NOMO-1 (cell line): ENCODE data around the gene ING2.
A peak's percentile ranks its signal among the peaks of the same experiment; 100 is the strongest.
"Not testable (repeated sequence)": the region's sequence is repeated elsewhere in the genome, so short reads cannot be mapped to it uniquely, and the experiment has no call there.

Experiments used
- DNase-seq, 2 experiments: peaks; one replicate each; lab custom pipeline; 2025; ENCODE audit not compliant: unreplicated experiment in 2 of 2; lab: John Stamatoyannopoulos, UW

The ING2 gene

DNA sequence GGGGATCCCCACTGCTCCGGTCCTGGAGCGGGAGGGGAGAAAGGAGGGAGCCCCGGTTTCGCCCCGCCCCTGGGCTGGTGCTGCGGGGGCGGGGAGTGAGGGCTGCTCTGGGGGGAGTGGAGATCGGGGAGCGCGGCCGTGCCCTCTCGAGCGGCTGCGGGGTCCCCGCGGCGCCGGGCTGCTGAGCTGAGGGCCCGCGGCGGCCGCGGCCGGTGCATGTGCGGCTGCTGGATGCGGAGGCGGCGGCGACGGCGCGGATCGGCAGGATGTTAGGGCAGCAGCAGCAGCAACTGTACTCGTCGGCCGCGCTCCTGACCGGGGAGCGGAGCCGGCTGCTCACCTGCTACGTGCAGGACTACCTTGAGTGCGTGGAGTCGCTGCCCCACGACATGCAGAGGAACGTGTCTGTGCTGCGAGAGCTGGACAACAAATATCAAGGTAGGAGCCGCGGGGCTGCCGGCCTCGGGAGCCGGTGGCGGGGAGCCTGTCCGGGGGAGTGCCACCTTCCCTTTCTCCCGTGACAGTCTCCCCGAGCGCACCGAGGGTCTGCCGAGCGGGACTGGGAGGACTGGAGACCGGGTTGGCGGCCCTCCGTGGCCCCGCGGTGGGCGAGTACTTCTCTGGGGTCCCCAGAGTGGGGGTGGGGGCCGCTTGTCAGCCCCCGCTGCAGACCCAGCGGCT lies at the start of gene ING2:
Gene ING2 (plus strand): TSS at position 129 of the 681 bp plus-strand sequence. CDS start 138 bp downstream, at position 267.
- DNase-seq: peak; percentile 74 to 75

GRCh38 chr4:183455431-183456195 lies 49.2 kb upstream of the ING2 start:
- DNase-seq: no peak

DNA sequence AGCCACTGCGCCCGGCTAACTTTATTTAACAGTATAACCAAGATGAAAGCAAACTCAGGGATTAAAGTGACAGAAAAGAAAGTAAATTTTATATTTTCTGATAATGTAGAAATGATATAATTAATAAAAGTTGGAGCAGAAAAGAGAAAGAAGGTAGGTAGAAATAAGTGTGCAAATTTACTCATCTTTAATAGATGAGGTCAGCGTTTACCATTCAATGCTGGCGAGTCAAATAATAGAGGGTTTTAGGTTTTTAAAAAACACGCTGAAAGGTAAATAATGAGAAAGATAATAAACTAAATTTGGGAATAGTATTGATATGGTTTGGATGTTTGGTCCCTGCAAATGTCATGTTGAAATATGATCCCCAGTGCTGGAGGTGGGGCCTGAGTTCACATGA lies 46.9 kb upstream of the ING2 start:
- DNase-seq: no peak

GRCh38 chr4:183463903-183464619 lies 40.8 kb upstream of the ING2 start:
- not testable (repeated sequence) for DNase-seq

DNA sequence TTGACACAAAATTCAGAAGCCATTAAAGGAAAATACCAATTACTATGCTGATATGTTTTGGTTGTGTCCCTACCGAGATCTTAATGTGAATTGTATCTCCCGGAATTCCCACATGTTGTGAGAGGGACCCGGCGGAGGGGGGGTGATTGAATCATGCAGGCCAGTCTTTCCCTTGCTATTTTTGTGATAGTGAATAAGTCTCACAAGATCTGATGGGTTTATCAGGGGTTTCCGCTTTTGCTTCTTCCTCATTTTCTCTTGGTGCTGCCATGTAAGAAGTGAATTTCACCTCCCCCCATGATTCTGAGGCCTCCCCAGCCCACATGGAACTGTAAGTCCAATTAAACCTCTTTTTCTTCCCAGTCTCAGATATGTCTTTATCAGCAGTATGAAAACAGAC lies 39.0 kb upstream of the ING2 start:
- DNase-seq: peak in 1 of 2 experiments; percentile 32

DNA sequence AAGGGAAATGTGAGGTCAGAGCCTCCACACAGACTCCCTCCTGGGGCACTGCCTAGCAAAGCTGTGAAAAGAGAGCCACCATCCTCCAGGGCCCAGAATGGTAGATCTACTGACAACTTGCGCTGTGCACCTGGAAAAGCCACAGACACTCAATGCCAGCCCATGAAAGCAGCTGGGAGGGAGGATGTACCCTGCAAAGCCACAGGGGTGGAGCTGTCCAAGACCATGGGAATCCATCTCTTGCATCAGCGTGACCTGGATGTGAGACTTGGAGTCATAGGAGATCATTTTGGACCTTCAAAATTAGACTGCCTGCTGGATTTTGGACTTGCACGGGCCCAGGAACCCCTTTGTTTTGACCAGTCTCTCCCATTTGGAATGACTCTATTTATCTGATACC lies 37.6 kb upstream of the ING2 start:
- DNase-seq: no peak

DNA sequence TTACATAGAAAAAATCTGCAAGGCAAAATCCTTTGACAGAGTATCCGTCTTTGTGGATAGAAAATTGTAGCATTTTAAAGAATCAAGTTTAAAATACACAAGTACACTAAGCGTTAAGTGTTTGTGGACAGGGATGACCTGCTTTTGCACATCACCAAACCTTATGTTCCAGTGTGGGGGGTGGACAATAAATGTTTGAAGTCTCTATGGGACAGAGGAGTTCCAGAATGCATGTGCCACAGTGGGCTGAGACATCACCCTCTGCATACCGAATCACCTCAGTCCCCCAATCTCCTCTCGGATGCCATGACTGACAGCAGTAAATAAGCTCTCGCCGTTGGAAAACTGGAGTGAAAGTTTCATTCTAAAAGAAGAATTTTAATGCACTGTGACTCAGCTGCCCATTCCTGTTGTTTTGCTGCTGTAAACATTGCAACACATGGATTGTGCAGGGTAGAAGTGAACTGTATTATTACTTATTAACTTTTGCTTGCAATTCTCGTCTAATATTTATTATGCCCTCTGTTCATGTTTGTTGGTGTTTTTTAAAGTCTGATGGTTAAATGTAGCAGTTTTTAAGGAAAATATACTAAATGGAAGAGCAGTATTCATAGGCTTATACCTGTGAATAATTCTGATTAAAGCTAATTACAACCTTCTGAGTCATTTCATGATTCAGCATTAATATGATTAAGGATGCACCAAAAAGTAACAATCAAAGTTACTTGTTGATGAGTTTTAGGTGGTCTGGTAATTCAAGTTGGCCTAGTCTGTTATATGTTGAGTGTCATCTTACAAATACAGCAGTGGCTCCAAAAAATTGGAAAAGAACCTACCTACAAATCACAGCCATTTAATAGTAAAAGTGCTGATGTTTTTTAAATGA lies 36.4 kb upstream of the ING2 start:
- DNase-seq: no peak

DNA sequence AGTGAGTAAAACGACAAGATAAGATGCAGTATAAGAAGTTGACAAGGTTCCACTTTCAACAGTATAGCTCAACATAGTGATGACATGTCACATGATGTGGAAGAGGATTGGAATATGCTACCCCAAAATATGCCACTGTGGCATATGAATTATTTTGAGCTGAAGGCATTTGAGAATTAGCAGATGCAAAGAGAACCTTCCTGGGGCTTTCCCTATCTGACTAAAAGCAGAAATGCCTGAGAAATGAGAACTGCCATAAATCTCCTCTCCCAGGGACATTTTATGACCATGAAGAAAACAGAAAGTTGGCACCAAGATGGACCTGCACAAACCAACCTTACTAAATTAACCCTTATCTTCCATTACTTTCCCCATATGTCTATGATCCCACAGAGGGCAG lies 35.6 kb upstream of the ING2 start:
- no peak for DNase-seq

DNA sequence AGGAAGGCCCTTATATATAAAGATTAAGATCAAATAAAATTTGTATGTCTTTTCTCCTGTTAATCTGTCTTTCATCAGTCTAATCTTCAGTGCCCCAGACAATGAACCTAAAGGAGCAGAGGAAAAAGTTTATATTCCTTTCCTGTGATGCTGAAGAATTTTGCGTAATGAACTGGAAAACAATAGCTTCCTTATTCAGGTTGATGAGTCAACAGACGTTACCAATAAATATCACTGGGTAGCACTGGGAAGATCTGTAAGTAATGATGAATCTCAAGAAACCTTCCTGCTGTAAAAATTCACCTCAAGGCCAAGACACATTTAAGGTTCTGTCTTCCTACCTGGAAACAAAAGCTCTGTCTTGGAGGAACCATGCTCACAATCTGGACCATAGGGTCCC lies 34.9 kb upstream of the ING2 start:
- DNase-seq: no peak

- no peak for DNase-seq
These were observed 34.0 kb upstream of the ING2 start for GRCh38 chr4:183470821-183471220.

DNA sequence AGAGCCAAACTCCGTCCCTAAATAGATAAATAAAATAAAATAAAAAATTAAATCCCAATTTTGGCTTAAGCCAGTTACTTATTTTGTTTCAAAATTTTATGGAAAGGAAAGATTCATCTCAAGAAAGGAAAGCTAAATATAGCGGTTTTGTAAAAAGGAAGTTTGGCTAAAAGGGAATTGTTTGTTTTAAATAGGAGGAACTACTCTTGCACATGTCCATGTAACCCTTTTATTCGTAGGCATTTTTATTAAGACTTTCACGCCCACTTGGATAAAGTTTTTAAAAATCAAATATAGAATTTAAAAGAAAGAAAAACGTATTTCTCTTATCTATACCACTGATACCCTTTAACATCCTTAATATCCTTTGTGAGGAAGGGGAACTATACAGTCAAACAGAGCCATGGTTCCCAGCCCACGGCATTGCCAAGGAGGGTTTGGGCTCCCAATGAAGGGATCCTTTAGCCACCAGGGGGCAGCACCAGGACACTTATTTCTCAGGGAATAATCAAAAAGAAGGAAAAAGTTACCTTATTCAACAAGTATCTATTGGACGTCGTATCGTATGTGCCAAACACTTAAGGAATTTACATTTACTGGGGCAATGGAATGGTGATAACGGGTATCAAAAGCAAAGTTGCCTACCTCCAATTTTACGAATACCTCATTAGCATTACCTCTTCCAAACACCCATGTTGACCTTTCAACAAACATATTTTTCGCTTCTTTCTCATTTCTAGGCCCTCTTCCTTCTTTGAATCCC lies 32.7 kb upstream of the ING2 start:
- DNase-seq: peak in 1 of 2 experiments; percentile 45

GRCh38 chr4:183478123-183478522 lies 26.7 kb upstream of the ING2 start:
- DNase-seq: no peak

DNA sequence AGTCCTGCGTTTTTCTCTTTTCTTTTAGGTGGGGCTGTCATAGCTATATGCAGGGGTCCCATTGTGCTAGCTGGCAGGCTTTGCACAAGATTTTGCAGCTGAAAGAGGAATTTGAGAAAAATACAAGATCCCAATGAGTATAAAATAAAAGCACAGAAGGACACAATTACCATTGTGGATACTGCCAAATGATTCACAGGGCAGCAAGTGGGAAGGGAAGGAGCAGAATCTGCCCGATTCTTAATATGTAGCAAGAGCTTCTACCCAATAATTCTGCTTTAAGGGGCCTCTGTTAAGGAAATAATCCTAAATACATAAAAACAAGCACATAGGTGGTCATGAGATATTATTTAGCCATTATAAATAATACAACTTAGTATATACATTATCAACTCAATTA lies 25.9 kb upstream of the ING2 start:
- no peak for DNase-seq

- not testable (repeated sequence) for DNase-seq
These were observed 22.3 kb upstream of the ING2 start for GRCh38 chr4:183482515-183483095.

DNA sequence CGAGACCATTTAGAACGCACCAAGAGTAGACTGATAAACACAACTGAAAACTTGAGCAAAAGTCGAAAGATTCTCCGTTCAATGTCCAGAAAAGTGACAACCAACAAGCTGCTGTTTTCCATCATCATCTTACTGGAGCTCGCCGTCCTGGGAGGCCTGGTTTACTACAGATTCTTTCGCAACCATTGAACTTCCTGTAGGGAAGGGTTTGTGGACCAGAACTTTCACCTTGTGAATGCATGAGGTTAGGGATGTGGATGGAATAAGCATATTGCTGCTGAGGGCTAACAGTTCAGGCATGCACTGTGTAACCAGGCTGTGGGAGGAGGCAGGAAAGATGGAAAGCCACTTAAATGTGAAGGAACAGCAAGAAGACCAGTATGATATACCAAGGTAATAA lies 20.9 kb upstream of the ING2 start:
- no peak for DNase-seq

- no peak for DNase-seq
These were observed 19.3 kb upstream of the ING2 start for GRCh38 chr4:183485411-183486160.

- DNase-seq: no peak
These were observed 12.1 kb upstream of the ING2 start for GRCh38 chr4:183492791-183493222.

GRCh38 chr4:183493246-183493645 lies 11.6 kb upstream of the ING2 start:
- no peak for DNase-seq

GRCh38 chr4:183495184-183495583 lies 9.7 kb upstream of the ING2 start:
- no peak for DNase-seq
